ENCODE results near the gene RASAL3.

The RASAL3 gene

GRCh38 chr19:15449620-15450527 lies 14.5 kb downstream of the RASAL3 start, which contains the start of gene WIZ:
WIZ (minus strand) TSS chr19:15449956; CDS start chr19:15448307, 1,649 bp downstream.
- peaks cover 2% of the 10 kb centered on the region for H3K4me1 ChIP-seq
- H3K27me3 ChIP-seq (ENCODE audit: low read depth) = no peaks in the 10 kb centered on the region
- DNase-seq (ENCODE audit: low spot score in 2 of 2) = peak; percentile 49 to 90
- H3K9me3 ChIP-seq = 0 out of 2 replicates have a peak, but pooled peaks cover 2% of the 10 kb centered on the region
- in situ Hi-C loops (cut with MboI; ENCODE audit: low sequenced_read_pairs) = no loop called here
- no peaks in the 10 kb centered on the region for H3K36me3 ChIP-seq (replicated peaks)
- peak within 1 kb of the TSS; percentile 40 for H3K4me3 ChIP-seq

- peak in 1 of 2 experiments; percentile 32 for DNase-seq (ENCODE audit: low spot score in 2 of 2)
- no peaks in the 10 kb centered on the region for H3K36me3 ChIP-seq (replicated peaks)
- peak overlapping the region; percentile 40 for H3K4me3 ChIP-seq
- in situ Hi-C loops (cut with MboI; ENCODE audit: low sequenced_read_pairs) = no loop called here
- no peaks in the 10 kb centered on the region for H3K27me3 ChIP-seq (ENCODE audit: low read depth)
- peaks cover 2% of the 10 kb centered on the region for H3K4me1 ChIP-seq
- H3K9me3 ChIP-seq = 0 out of 2 replicates have a peak, but pooled peaks cover 2% of the 10 kb centered on the region
These were observed 15.3 kb downstream of the RASAL3 start for GRCh38 chr19:15448778-15449619.

- H3K9me3 ChIP-seq = 0 out of 2 replicates have a peak, but pooled peaks cover 2% of the 10 kb centered on the region
- H3K4me3 ChIP-seq = no peak overlapping the region
- DNase-seq (ENCODE audit: low spot score in 2 of 2) = peak in 1 of 2 experiments; percentile 18
- in situ Hi-C loops (cut with MboI; ENCODE audit: low sequenced_read_pairs) = no loop called here
- H3K36me3 ChIP-seq (replicated peaks) = no peaks in the 10 kb centered on the region
- H3K27me3 ChIP-seq (ENCODE audit: low read depth) = no peaks in the 10 kb centered on the region
- H3K4me1 ChIP-seq = peaks cover 2% of the 10 kb centered on the region
These were observed 16.1 kb downstream of the RASAL3 start for GRCh38 chr19:15448044-15448777.

GRCh38 chr19:15447057-15447456 lies 17.3 kb downstream of the RASAL3 start:
- DNase-seq (ENCODE audit: low spot score in 2 of 2) = no peak
- peaks cover 2% of the 10 kb centered on the region for H3K4me1 ChIP-seq
- H3K9me3 ChIP-seq = 0 out of 2 replicates have a peak, but pooled peaks cover 2% of the 10 kb centered on the region
- no peaks in the 10 kb centered on the region for H3K36me3 ChIP-seq (replicated peaks)
- no peak overlapping the region for H3K4me3 ChIP-seq
- in situ Hi-C loops (cut with MboI; ENCODE audit: low sequenced_read_pairs) = no loop called here
- no peaks in the 10 kb centered on the region for H3K27me3 ChIP-seq (ENCODE audit: low read depth)

- Histone ChIP-seq H3K4me1 (peaks cover 2% of the 10 kb centered on the region), H3K9me3 (0 out of 2 replicates have a peak, but pooled peaks cover 2% of the 10 kb centered on the region), H3K4me3 (no peak overlapping the region), H3K36me3 (replicated peaks) (no peaks in the 10 kb centered on the region), H3K27me3 (ENCODE audit: low read depth) (no peaks in the 10 kb centered on the region)
- in situ Hi-C loops (cut with MboI; ENCODE audit: low sequenced_read_pairs) = no loop called here
- no peak for DNase-seq (ENCODE audit: low spot score in 2 of 2)
These were observed 18.5 kb downstream of the RASAL3 start for GRCh38 chr19:15445807-15446376.

GRCh38 chr19:15445227-15445605 lies 19.1 kb downstream of the RASAL3 start:
- no peaks in the 10 kb centered on the region for H3K36me3 ChIP-seq (replicated peaks)
- no peak overlapping the region for H3K4me3 ChIP-seq
- no peaks in the 10 kb centered on the region for H3K27me3 ChIP-seq (ENCODE audit: low read depth)
- in situ Hi-C loops (cut with MboI; ENCODE audit: low sequenced_read_pairs) = no loop called here
- no peak for DNase-seq (ENCODE audit: low spot score in 2 of 2)
- peaks cover 2% of the 10 kb centered on the region for H3K4me1 ChIP-seq
- H3K9me3 ChIP-seq = 0 out of 2 replicates have a peak, but pooled peaks cover 1% of the 10 kb centered on the region

- no peaks in the 10 kb centered on the region for H3K27me3 ChIP-seq (ENCODE audit: low read depth)
- H3K9me3 ChIP-seq = no peaks in the 10 kb centered on the region
- no peak overlapping the region for H3K4me3 ChIP-seq
- DNase-seq (ENCODE audit: low spot score in 2 of 2) = no peak
- peaks cover 2% of the 10 kb centered on the region for H3K4me1 ChIP-seq
- H3K36me3 ChIP-seq (replicated peaks) = no peaks in the 10 kb centered on the region
- in situ Hi-C loops (cut with MboI; ENCODE audit: low sequenced_read_pairs) = no loop called here
These were observed 19.7 kb downstream of the RASAL3 start for GRCh38 chr19:15444505-15445226.

- Histone ChIP-seq H3K4me1 (peaks cover under 1% of the 10 kb centered on the region; the same call in 1 of the 2 replicates), H3K9me3 (no peaks in the 10 kb centered on the region), H3K4me3 (no peak overlapping the region), H3K27me3 (ENCODE audit: low read depth) (no peaks in the 10 kb centered on the region), H3K36me3 (replicated peaks) (no peaks in the 10 kb centered on the region)
- in situ Hi-C loops (cut with MboI; ENCODE audit: low sequenced_read_pairs) = no loop called here
- DNase-seq (ENCODE audit: low spot score in 2 of 2) = no peak
These were observed 20.5 kb downstream of the RASAL3 start for GRCh38 chr19:15443838-15444237.

- H3K36me3 ChIP-seq (replicated peaks) = no peaks in the 10 kb centered on the region
- no peaks in the 10 kb centered on the region for H3K27me3 ChIP-seq (ENCODE audit: low read depth)
- H3K4me1 ChIP-seq = no peaks in the 10 kb centered on the region
- no peak for DNase-seq (ENCODE audit: low spot score in 2 of 2)
- no peaks in the 10 kb centered on the region for H3K9me3 ChIP-seq
- in situ Hi-C loops (cut with MboI; ENCODE audit: low sequenced_read_pairs) = no loop called here
- no peak overlapping the region for H3K4me3 ChIP-seq
These were observed 21.0 kb downstream of the RASAL3 start for GRCh38 chr19:15443325-15443724.

GRCh38 chr19:15442142-15442920 lies 22.0 kb downstream of the RASAL3 start:
- Histone ChIP-seq H3K9me3 (no peaks in the 10 kb centered on the region), H3K27me3 (ENCODE audit: low read depth) (no peaks in the 10 kb centered on the region), H3K4me3 (no peak overlapping the region), H3K36me3 (replicated peaks) (no peaks in the 10 kb centered on the region), H3K4me1 (no peaks in the 10 kb centered on the region)
- in situ Hi-C loops (cut with MboI; ENCODE audit: low sequenced_read_pairs) = no loop called here
- DNase-seq (ENCODE audit: low spot score in 2 of 2) = no peak

GRCh38 chr19:15441317-15441716 lies 23.0 kb downstream of the RASAL3 start:
- H3K9me3 ChIP-seq = no peaks in the 10 kb centered on the region
- H3K27me3 ChIP-seq (ENCODE audit: low read depth) = no peaks in the 10 kb centered on the region
- in situ Hi-C loops (cut with MboI; ENCODE audit: low sequenced_read_pairs) = no loop called here
- H3K36me3 ChIP-seq (replicated peaks) = no peaks in the 10 kb centered on the region
- no peak overlapping the region for H3K4me3 ChIP-seq
- no peaks in the 10 kb centered on the region for H3K4me1 ChIP-seq
- DNase-seq (ENCODE audit: low spot score in 2 of 2) = no peak

All from HAP-1 (cell line).